OCI-LY7 (cell line): ENCODE measurements around the gene DENND4B. TPM values are rescaled to one million over a fixed set of nuclear protein-coding genes. Genes with fewer than 3 reads are reported as not detected.
"Not testable (repeated sequence)": the region's sequence is repeated elsewhere in the genome, so short reads cannot be mapped to it uniquely, and the experiment has no call there.

Experiments used
- BruUV-seq: library from RNA; stranded (reverse); fragments of 400-500 nt; replicated peaks from 2 replicates; lab custom pipeline; 2021; lab: Mats Ljungman, UMichigan
- CTCF ChIA-PET: fragments of 300-600 bp; sonication (Branson Sonifier 250); formaldehyde crosslinking; loops from one replicate; lab custom pipeline; 2022; ENCODE audit warnings: antibody characterized with exemption; ENCODE audit not compliant: unreplicated experiment; lab: Charles Lee
- POLR2A ChIA-PET: fragments of 300-600 bp; sonication (Branson Sonifier 250); formaldehyde crosslinking; loops from one replicate; lab custom pipeline; 2022; ENCODE audit warnings: antibody characterized with exemption; lab: Charles Lee
- DNase-seq: peaks from one replicate; pipeline ENCODE4 v3.0.0-alpha.2; 2015; ENCODE audit warnings: low spot score
- H2AFZ ChIP-seq: fragments of 200-600 bp; sonication (generic), shearing (Covaris generic); 2 replicates; pipeline ENCODE4 v1.6.1; 2014; ENCODE audit warnings: mild to moderate bottlenecking, antibody characterized with exemption, low read length, moderate library complexity
- H3K27ac ChIP-seq: fragments of 200-600 bp; sonication (generic); 2 replicates; pipeline ENCODE4 v1.5.1; 2014; ENCODE audit warnings: mixed run types, low read depth, mild to moderate bottlenecking, moderate library complexity, low read length, inconsistent platforms; ENCODE audit not compliant: poor library complexity, severe bottlenecking
- H3K36me3 ChIP-seq: fragments of 200-600 bp; sonication (generic); 2 replicates; pipeline ENCODE4 v1.6.1; 2014; ENCODE audit warnings: mild to moderate bottlenecking, antibody characterized with exemption, low read length, moderate library complexity, mixed read lengths; ENCODE audit not compliant: insufficient read depth
- H3K4me1 ChIP-seq: fragments of 200-600 bp; sonication (generic); 2 replicates; pipeline ENCODE4 v1.5.1; 2014; ENCODE audit warnings: mild to moderate bottlenecking, low read length; ENCODE audit not compliant: insufficient read depth, poor library complexity, severe bottlenecking
- H3K4me2 ChIP-seq: fragments of 200-600 bp; sonication (generic); 2 replicates; pipeline ENCODE4 v1.6.1; 2014; ENCODE audit warnings: mild to moderate bottlenecking, low read length
- H3K4me3 ChIP-seq: fragments of 200-600 bp; sonication (generic); 2 replicates; pipeline ENCODE4 v1.5.1; 2014; ENCODE audit warnings: mild to moderate bottlenecking, low read depth, low read length; ENCODE audit not compliant: poor library complexity, severe bottlenecking
- H3K79me2 ChIP-seq: fragments of 200-600 bp; sonication (generic); 2 replicates; pipeline ENCODE4 v1.6.1; 2016; ENCODE audit warnings: low read depth, mild to moderate bottlenecking, low read length, moderate library complexity, mixed read lengths; ENCODE audit not compliant: insufficient read depth
- H3K9me2 ChIP-seq: fragments of 200-600 bp; sonication (generic); 2 replicates; pipeline ENCODE4 v1.6.1; 2016; ENCODE audit warnings: mild to moderate bottlenecking, low read length, mixed read lengths; ENCODE audit not compliant: insufficient read depth
- H3K9me3 ChIP-seq: fragments of 200-600 bp; sonication (generic); 2 replicates; pipeline ENCODE4 v1.6.1; 2014; ENCODE audit warnings: mild to moderate bottlenecking, mixed run types, low read length, mixed read lengths
- H4K20me1 ChIP-seq: fragments of 200-600 bp; sonication (generic); 2 replicates; pipeline ENCODE4 v1.6.1; 2014; ENCODE audit warnings: mild to moderate bottlenecking, antibody characterized with exemption, low read length, moderate library complexity, mixed read lengths; ENCODE audit not compliant: insufficient read depth
- CTCF ChIP-seq: fragments of 200-600 bp; sonication (generic); conservative IDR thresholded peaks from 2 replicates; pipeline ENCODE4 v1.5.1; 2014; ENCODE audit warnings: mild to moderate bottlenecking, antibody characterized with exemption, low read length, moderate library complexity, mixed read lengths
- EZH2phosphoT487 ChIP-seq: fragments of 200-600 bp; sonication (generic); IDR thresholded peaks from 2 replicates; pipeline ENCODE4 v1.6.1; 2018; ENCODE audit warnings: low read depth, borderline replicate concordance, mild to moderate bottlenecking, mixed run types, antibody characterized with exemption, low read length, moderate library complexity, mixed read lengths
- intact Hi-C: fragments of 100-400 bp; cut with micrococcal nuclease; formaldehyde crosslinking; loops from one replicate; pipeline ENCODE4 v1.10.0; 2022; ENCODE audit not compliant: unreplicated experiment
- total RNA-seq, 2 experiments: library from RNA; depleted of rRNA in 1 of 2; stranded (reverse); fragments of >200 nt in 1 of 2; shearing (Covaris generic) in 1 of 2; gene quantifications; 2 replicates each; pipeline ENCODE4 v1.2.3, GENCODE V29; 2014 to 2022

DENND4B gene
- total RNA-seq, 2 experiments from 2014 or later = 50.5 to 164 TPM

- Histone ChIP-seq H3K4me2 (peak overlapping the region; percentile 4; the same call in 1 of the 2 replicates), H3K27ac (no peak overlapping the region), H3K4me3 (no peak overlapping the region), H3K9me3 (no peaks in the 10 kb centered on the region), H3K4me1 (peaks cover 31% of the 10 kb centered on the region), H2AFZ (peak overlapping the region; percentile 98; the same call in 1 of the 2 replicates), H3K36me3 (no peaks in the 10 kb centered on the region), H4K20me1 (no peaks in the 10 kb centered on the region), H3K79me2 (peaks cover under 1% of the 10 kb centered on the region; the same call in 1 of the 2 replicates), H3K9me2 (no peaks in the 10 kb centered on the region)
- ChIA-PET CTCF (no interaction called here), POLR2A (interaction anchor here (0.6 to 1.0 kb wide), 3 partner anchors 21 to 175 kb away, joined by 3 to 5 read pairs (median 3); partner anchors contain the start of gene SLC39A1)
- no peak for DNase-seq
- TF ChIP-seq CTCF (no peak), EZH2phosphoT487 (no peak)
- intact Hi-C loops = loop anchor here (10.0 kb wide), 1 partner anchor 470 kb away; no protein-coding TSS in a partner anchor
- BruUV-seq = no TSS peak
Measured at GRCh38 chr1:153984123-153984894, 37.8 kb upstream of the DENND4B start.

- H3K9me3 ChIP-seq, H3K4me3 ChIP-seq, H2AFZ ChIP-seq, H3K36me3 ChIP-seq, DNase-seq, H3K9me2 ChIP-seq, POLR2A ChIA-PET, H3K4me2 ChIP-seq, H4K20me1 ChIP-seq, H3K27ac ChIP-seq, CTCF ChIA-PET, BruUV-seq: not testable (repeated sequence)
- intact Hi-C loops = loop anchor here (10.0 kb wide), 1 partner anchor 467 kb away; no protein-coding TSS in a partner anchor
- H3K4me1 ChIP-seq = peaks cover 32% of the 10 kb centered on the region
- H3K79me2 ChIP-seq = peaks cover 20% of the 10 kb centered on the region
Measured at GRCh38 chr1:153981735-153982134, 35.2 kb upstream of the DENND4B start.

- DNase-seq, H4K20me1 ChIP-seq, H2AFZ ChIP-seq, H3K9me3 ChIP-seq, H3K27ac ChIP-seq, H3K9me2 ChIP-seq, BruUV-seq, intact Hi-C loops: not testable (repeated sequence)
- H3K4me2 ChIP-seq = peak overlapping the region; percentile 82
- ChIA-PET POLR2A (interaction anchor here (0.6 to 5.1 kb wide), 6 partner anchors 12 to 155 kb away, joined by 4 to 54 read pairs (median 5); partner anchors contain the start of genes CREB3L4, RPS27 and SLC39A1), CTCF (interaction anchor here (1.7 kb wide), 1 partner anchor 8 kb away, joined by 6 read pairs; the partner anchor contains the start of gene RAB13)
- peaks cover 37% of the 10 kb centered on the region for H3K79me2 ChIP-seq
- peaks cover 22% of the 10 kb centered on the region for H3K36me3 ChIP-seq
- peaks cover 22% of the 10 kb centered on the region for H3K4me1 ChIP-seq
- H3K4me3 ChIP-seq = peak overlapping the region; percentile 86
Measured at GRCh38 chr1:153979091-153979490, 32.6 kb upstream of the DENND4B start.
